KMS-11 (cell line): ENCODE data around the gene PYROXD2.

Experiments used
- H2AFZ ChIP-seq: fragments of 200-600 bp; sonication (generic); 2 replicates; pipeline ENCODE4 v1.6.1; 2016; ENCODE audit warnings: antibody characterized with exemption, mixed run types, low read depth
- H3K27ac ChIP-seq: fragments of 200-600 bp; sonication (generic); 2 replicates; pipeline ENCODE4 v1.6.1; 2016; ENCODE audit warnings: mild to moderate bottlenecking, mixed run types
- H3K27me3 ChIP-seq: fragments of 200-600 bp; sonication (generic); 2 replicates; pipeline ENCODE4 v1.6.1; 2017; ENCODE audit warnings: mild to moderate bottlenecking, low read depth, mixed run types, moderate library complexity; ENCODE audit not compliant: insufficient read depth
- H3K36me3 ChIP-seq: fragments of 200-600 bp; sonication (generic); 2 replicates; pipeline ENCODE4 v1.6.1; 2017; ENCODE audit warnings: mild to moderate bottlenecking, mixed run types; ENCODE audit not compliant: insufficient read depth
- H3K4me1 ChIP-seq: fragments of 200-600 bp; sonication (generic); 2 replicates; pipeline ENCODE4 v1.6.1; 2016; ENCODE audit warnings: mild to moderate bottlenecking, low read depth, mixed run types; ENCODE audit not compliant: poor library complexity, severe bottlenecking
- H3K4me2 ChIP-seq: fragments of 200-600 bp; sonication (generic); 2 replicates; pipeline ENCODE4 v1.7.0; 2016; ENCODE audit warnings: mild to moderate bottlenecking, mixed run types
- H3K4me3 ChIP-seq: fragments of 200-600 bp; sonication (generic); IDR thresholded peaks from 2 replicates; pipeline ENCODE4 v1.6.1; 2017; ENCODE audit warnings: low read depth, low read length, mixed read lengths; ENCODE audit not compliant: insufficient read depth
- H3K79me2 ChIP-seq: fragments of 200-600 bp; sonication (generic); 2 replicates; pipeline ENCODE4 v1.6.1; 2016; ENCODE audit warnings: low read depth, mixed run types; ENCODE audit not compliant: insufficient read depth
- H3K9ac ChIP-seq: fragments of 200-600 bp; sonication (generic); 2 replicates; pipeline ENCODE4 v1.6.1; 2016; ENCODE audit warnings: mild to moderate bottlenecking, mixed run types
- H4K20me1 ChIP-seq: fragments of 200-600 bp; sonication (generic); 2 replicates; pipeline ENCODE4 v1.6.1; 2016; ENCODE audit warnings: mild to moderate bottlenecking, mixed run types; ENCODE audit not compliant: insufficient read depth
- TF ChIP-seq, protein P1 (sequence below): fragments of 200-600 bp; sonication (generic); conservative IDR thresholded peaks from 2 replicates; pipeline ENCODE4 v1.6.1; 2017; ENCODE audit warnings: low read depth, mild to moderate bottlenecking, antibody characterized with exemption, low read length, moderate library complexity, mixed read lengths

Gene PYROXD2

DNA sequence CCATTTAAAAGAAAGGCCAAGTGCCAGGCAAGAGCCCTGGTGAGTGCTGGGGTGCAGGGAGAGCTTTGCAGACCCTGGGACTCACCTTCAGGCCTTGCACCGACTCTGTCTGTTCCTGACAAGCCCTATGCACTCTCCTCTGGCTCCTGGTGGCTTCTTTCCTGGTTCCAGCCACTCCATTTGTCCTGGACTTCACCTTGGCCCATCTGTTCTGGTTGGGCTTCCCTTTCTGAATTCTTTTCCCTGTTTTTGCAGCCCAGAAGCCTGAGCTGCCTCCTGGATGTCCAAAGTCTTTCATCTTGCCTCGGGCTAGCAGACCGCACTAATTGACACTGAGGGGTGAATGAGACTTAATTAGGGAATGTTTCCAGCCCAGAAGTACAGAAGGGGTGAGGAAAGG, 60.5 kb downstream of the PYROXD2 start:
- TF ChIP-seq, protein P1, sequence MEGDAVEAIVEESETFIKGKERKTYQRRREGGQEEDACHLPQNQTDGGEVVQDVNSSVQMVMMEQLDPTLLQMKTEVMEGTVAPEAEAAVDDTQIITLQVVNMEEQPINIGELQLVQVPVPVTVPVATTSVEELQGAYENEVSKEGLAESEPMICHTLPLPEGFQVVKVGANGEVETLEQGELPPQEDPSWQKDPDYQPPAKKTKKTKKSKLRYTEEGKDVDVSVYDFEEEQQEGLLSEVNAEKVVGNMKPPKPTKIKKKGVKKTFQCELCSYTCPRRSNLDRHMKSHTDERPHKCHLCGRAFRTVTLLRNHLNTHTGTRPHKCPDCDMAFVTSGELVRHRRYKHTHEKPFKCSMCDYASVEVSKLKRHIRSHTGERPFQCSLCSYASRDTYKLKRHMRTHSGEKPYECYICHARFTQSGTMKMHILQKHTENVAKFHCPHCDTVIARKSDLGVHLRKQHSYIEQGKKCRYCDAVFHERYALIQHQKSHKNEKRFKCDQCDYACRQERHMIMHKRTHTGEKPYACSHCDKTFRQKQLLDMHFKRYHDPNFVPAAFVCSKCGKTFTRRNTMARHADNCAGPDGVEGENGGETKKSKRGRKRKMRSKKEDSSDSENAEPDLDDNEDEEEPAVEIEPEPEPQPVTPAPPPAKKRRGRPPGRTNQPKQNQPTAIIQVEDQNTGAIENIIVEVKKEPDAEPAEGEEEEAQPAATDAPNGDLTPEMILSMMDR = no peak
- H3K27me3 ChIP-seq = no peaks in the 10 kb centered on the region

DNA sequence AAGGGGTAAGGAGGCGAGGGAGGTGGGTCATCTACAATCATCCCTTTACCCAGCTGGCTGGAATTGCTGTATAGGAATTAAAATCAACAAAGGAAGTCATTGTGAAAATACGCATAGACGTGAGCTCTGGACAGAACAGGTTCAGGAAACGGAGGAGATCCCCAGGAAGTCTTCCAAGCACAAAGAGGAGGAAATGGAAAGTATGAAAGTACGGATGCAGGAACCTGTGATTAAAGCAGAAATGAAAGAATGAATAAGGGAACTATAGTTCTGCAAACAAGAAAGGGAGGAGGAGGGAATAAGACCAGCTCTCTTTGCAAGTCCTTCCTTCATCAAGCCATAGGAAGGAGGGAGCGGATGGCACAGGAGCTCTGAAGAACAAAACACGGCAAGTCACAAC, 61.8 kb downstream of the PYROXD2 start:
- Histone ChIP-seq H3K4me2 (no peak overlapping the region), H3K27me3 (no peaks in the 10 kb centered on the region), H3K4me1 (no peaks in the 10 kb centered on the region), H3K79me2 (no peaks in the 10 kb centered on the region), H3K4me3 (no peak overlapping the region), H3K36me3 (no peaks in the 10 kb centered on the region), H2AFZ (no peak overlapping the region), H3K27ac (no peak overlapping the region), H3K9ac (no peak overlapping the region), H4K20me1 (no peaks in the 10 kb centered on the region)
- TF ChIP-seq, protein P1 = no peak

More for the DNA sequence above, 60.5 kb downstream of the PYROXD2 start:
- no peaks in the 10 kb centered on the region for H3K79me2 ChIP-seq
- H2AFZ ChIP-seq = no peak overlapping the region
- H3K9ac ChIP-seq = no peak overlapping the region
- no peaks in the 10 kb centered on the region for H3K36me3 ChIP-seq
- H3K27ac ChIP-seq = no peak overlapping the region
- no peaks in the 10 kb centered on the region for H4K20me1 ChIP-seq
- no peak overlapping the region for H3K4me3 ChIP-seq
- H3K4me2 ChIP-seq = no peak overlapping the region
- no peaks in the 10 kb centered on the region for H3K4me1 ChIP-seq

DNA sequence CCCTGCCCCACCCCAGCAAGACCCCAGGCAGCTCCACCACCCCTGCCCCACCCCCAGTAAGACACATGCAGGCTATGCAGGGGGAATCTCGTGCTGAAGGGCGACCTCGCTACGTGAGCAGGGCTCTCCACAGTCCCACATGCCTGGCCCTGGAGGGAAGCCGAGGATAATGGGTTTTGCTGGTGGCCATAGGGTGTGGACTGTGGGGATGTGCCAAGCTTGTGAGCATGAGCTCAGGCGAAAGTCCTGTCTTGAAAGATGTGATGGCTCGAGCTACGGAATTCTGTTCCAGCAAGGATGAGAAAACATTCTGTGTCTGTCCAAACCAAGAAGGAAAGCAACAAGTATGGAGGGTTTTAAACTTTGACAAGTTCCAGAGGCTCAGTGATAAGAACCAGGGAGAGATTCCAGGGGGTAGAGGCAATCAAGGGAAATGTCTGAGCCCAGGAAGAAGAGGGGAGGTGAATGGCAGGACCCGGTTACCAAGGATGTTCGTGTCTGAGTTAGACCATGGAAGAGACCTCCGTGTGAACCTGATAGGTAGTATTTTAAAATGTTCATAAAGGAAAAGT, 63.1 kb downstream of the PYROXD2 start:
- TF ChIP-seq, protein P1 = no peak
- Histone ChIP-seq H3K4me2 (no peak overlapping the region), H3K9ac (no peak overlapping the region), H2AFZ (no peak overlapping the region), H3K79me2 (no peaks in the 10 kb centered on the region), H3K4me3 (no peak overlapping the region), H3K36me3 (no peaks in the 10 kb centered on the region), H4K20me1 (no peaks in the 10 kb centered on the region), H3K4me1 (no peaks in the 10 kb centered on the region), H3K27ac (no peak overlapping the region), H3K27me3 (no peaks in the 10 kb centered on the region)

DNA sequence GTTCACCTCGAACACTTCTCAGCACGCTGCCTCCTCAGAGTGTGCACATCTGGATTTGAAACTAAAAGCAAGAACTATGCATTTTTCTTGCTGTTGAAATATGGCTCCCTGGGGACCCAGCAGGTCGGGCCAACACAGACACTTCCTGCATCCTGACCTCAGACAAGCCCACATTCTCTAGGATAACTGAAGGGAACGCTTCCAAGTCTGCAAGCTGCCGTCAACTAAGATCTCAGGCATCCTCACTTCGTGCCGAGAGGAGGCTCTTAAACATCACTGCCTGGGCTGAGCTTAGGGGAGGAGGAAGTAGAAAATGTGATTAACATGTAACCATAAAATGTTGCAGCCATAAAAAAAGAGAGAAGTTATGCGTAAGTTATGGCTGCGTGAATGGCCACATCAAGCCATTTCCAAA, 65.5 kb downstream of the PYROXD2 start:
- Histone ChIP-seq H2AFZ (no peak overlapping the region), H3K4me2 (no peak overlapping the region), H3K4me1 (no peaks in the 10 kb centered on the region), H3K4me3 (no peak overlapping the region), H4K20me1 (no peaks in the 10 kb centered on the region), H3K36me3 (no peaks in the 10 kb centered on the region), H3K27me3 (no peaks in the 10 kb centered on the region), H3K27ac (no peak overlapping the region), H3K9ac (no peak overlapping the region), H3K79me2 (no peaks in the 10 kb centered on the region)
- TF ChIP-seq, protein P1 = no peak
